IMR-90 (cell line): ENCODE measurements around the gene LRRC2. TPM values are rescaled to one million over a fixed set of nuclear protein-coding genes. Genes with fewer than 3 reads are reported as not detected.

Experiments used
- ATAC-seq: fragments of 200-7000 bp; cut with Tn5 transposase; 2 replicates; pipeline ENCODE4 v1.9.1; 2020; ENCODE audit warnings: low read depth, mild to moderate bottlenecking, moderate library complexity
- BruUV-seq: library from RNA; stranded (reverse); fragments of 400-500 nt; replicated peaks from 2 replicates; lab custom pipeline; 2021; lab: Mats Ljungman, UMichigan
- CTCF ChIA-PET: fragments of 300-600 bp; formaldehyde crosslinking; extraction: SDS; loops from one replicate; lab custom pipeline; 2021; ENCODE audit warnings: antibody characterized with exemption; lab: Yijun Ruan, JAX
- POLR2A ChIA-PET: fragments of 300-600 bp; sonication (Branson Sonifier 250); formaldehyde crosslinking; loops from one replicate; lab custom pipeline; 2022; ENCODE audit warnings: antibody characterized with exemption; ENCODE audit not compliant: unreplicated experiment; lab: Charles Lee
- DNase-seq: peaks from one replicate; pipeline ENCODE4 v3.0.0; 2013
- H2AFZ ChIP-seq: replicated peaks from 2 replicates; pipeline ENCODE3; 2013; ENCODE audit warnings: low read length, mild to moderate bottlenecking; ENCODE audit not compliant: poor library complexity
- H2AK5ac ChIP-seq: 2 replicates; pipeline ENCODE4 v1.6.1; 2013; ENCODE audit warnings: low read depth, low read length, inconsistent platforms
- H2AK9ac ChIP-seq: replicated peaks from 2 replicates; pipeline ENCODE3; 2013; ENCODE audit warnings: mild to moderate bottlenecking, low read depth, low read length, moderate library complexity; ENCODE audit not compliant: poor library complexity
- H2BK120ac ChIP-seq: 2 replicates; pipeline ENCODE4 v1.6.1; 2013; ENCODE audit warnings: low read depth, low read length, inconsistent platforms
- H2BK15ac ChIP-seq: 3 replicates; pipeline ENCODE4 v1.6.1; 2013; ENCODE audit warnings: low read depth, low read length, inconsistent platforms
- H2BK20ac ChIP-seq: 2 replicates; pipeline ENCODE4 v1.6.1; 2013; ENCODE audit warnings: low read depth, mild to moderate bottlenecking, inconsistent platforms, low read length, moderate library complexity
- H2BK5ac ChIP-seq: 2 replicates; pipeline ENCODE4 v1.6.1; 2013; ENCODE audit warnings: mild to moderate bottlenecking, low read depth, low read length, inconsistent platforms; ENCODE audit not compliant: poor library complexity, severe bottlenecking
- H3K14ac ChIP-seq: replicated peaks from 2 replicates; pipeline ENCODE4 v1.6.1; 2013; ENCODE audit warnings: low read depth, low read length, inconsistent platforms
- H3K18ac ChIP-seq: 2 replicates; pipeline ENCODE4 v1.6.1; 2013; ENCODE audit warnings: low read depth, low read length, control low read depth
- H3K23ac ChIP-seq: 2 replicates; pipeline ENCODE4 v1.6.1; 2013; ENCODE audit warnings: low read depth, low read length, inconsistent platforms
- H3K27ac ChIP-seq: 2 replicates; pipeline ENCODE4 v1.5.1; 2013; ENCODE audit warnings: mild to moderate bottlenecking, control low read depth, low read length; ENCODE audit not compliant: insufficient read depth
- H3K27me3 ChIP-seq: 2 replicates; pipeline ENCODE4 v1.6.1; 2013; ENCODE audit warnings: low read length; ENCODE audit not compliant: control insufficient read depth, insufficient read depth
- H3K36me3 ChIP-seq: 2 replicates; pipeline ENCODE4 v1.6.1; 2013; ENCODE audit warnings: low read length, mixed read lengths; ENCODE audit not compliant: control insufficient read depth, insufficient read depth
- H3K4ac ChIP-seq: 2 replicates; pipeline ENCODE4 v1.6.1; 2013; ENCODE audit warnings: low read depth, low read length, inconsistent platforms
- H3K4me1 ChIP-seq: 2 replicates; pipeline ENCODE4 v1.6.1; 2013; ENCODE audit warnings: low read length, mixed read lengths; ENCODE audit not compliant: control insufficient read depth, insufficient read depth
- H3K4me2 ChIP-seq: 2 replicates; pipeline ENCODE4 v1.6.1; 2013; ENCODE audit warnings: low read depth, mild to moderate bottlenecking, control low read depth, low read length, moderate library complexity
- H3K4me3 ChIP-seq: 2 replicates; pipeline ENCODE4 v1.5.1; 2013; ENCODE audit warnings: low read depth, mild to moderate bottlenecking, control low read depth, low read length, moderate library complexity; ENCODE audit not compliant: insufficient read depth
- H3K56ac ChIP-seq: 2 replicates; pipeline ENCODE4 v1.6.1; 2013; ENCODE audit warnings: low read length, inconsistent platforms; ENCODE audit not compliant: insufficient read depth; ENCODE audit errors: extremely low read depth
- H3K79me1 ChIP-seq, 2 experiments: 2 replicates each; pipeline ENCODE4 v1.6.1; 2013; ENCODE audit warnings: low read length in 2 of 2, inconsistent platforms in 1 of 2, low read depth in 1 of 2
- H3K9ac ChIP-seq: 2 replicates; pipeline ENCODE4 v1.6.1; 2013; ENCODE audit warnings: low read depth, low read length, control low read depth
- H3K9me1 ChIP-seq: 2 replicates; pipeline ENCODE4 v1.6.1; 2013; ENCODE audit warnings: low read length, inconsistent platforms; ENCODE audit not compliant: insufficient read depth
- H3K9me3 ChIP-seq: 2 replicates; pipeline ENCODE4 v1.6.1; 2013; ENCODE audit warnings: low read length; ENCODE audit not compliant: control insufficient read depth, insufficient read depth
- H4K20me1 ChIP-seq: 2 replicates; pipeline ENCODE4 v1.6.1; 2013; ENCODE audit warnings: low read length, inconsistent platforms; ENCODE audit not compliant: insufficient read depth
- H4K5ac ChIP-seq: 2 replicates; pipeline ENCODE4 v1.6.1; 2013; ENCODE audit warnings: mild to moderate bottlenecking, low read depth, low read length, control low read depth
- H4K8ac ChIP-seq, 2 experiments: 2 replicates each; pipeline ENCODE4 v1.6.1; 2013; ENCODE audit warnings: low read depth in 2 of 2, low read length in 2 of 2, control low read depth in 1 of 2, inconsistent platforms in 1 of 2
- H4K91ac ChIP-seq: 2 replicates; pipeline ENCODE4 v1.6.1; 2013; ENCODE audit warnings: low read depth, low read length, inconsistent platforms; ENCODE audit not compliant: insufficient read depth
- BHLHE40 ChIP-seq: fragments of 150-350 bp; IDR thresholded peaks from 2 replicates; pipeline ENCODE4 v1.6.1; 2016; ENCODE audit warnings: mild to moderate bottlenecking, low read depth, low read length
- CEBPB ChIP-seq: IDR thresholded peaks from 2 replicates; pipeline ENCODE4 v1.6.1; 2012; ENCODE audit warnings: low read depth, low read length, improper control_type of control experiment
- CHD1 ChIP-seq: IDR thresholded peaks from 2 replicates; pipeline ENCODE4 v1.6.1; 2012; ENCODE audit warnings: low read depth, low read length, improper control_type of control experiment
- CTCF ChIP-seq: conservative IDR thresholded peaks from 2 replicates; pipeline ENCODE4 v1.5.1; 2012; ENCODE audit warnings: mild to moderate bottlenecking, low read depth, low read length, improper control_type of control experiment
- MAFK ChIP-seq: IDR thresholded peaks from 2 replicates; pipeline ENCODE4 v1.6.1; 2012; ENCODE audit warnings: low read depth, low read length, improper control_type of control experiment
- MAZ ChIP-seq: IDR thresholded peaks from 2 replicates; pipeline ENCODE4 v1.6.1; 2012; ENCODE audit warnings: low read depth, mild to moderate bottlenecking, low read length, improper control_type of control experiment, moderate library complexity, borderline replicate concordance
- MXI1 ChIP-seq: IDR thresholded peaks from 2 replicates; pipeline ENCODE4 v1.6.1; 2012; ENCODE audit warnings: low read depth, mild to moderate bottlenecking, low read length, moderate library complexity, borderline replicate concordance
- NFE2L2 ChIP-seq: fragments of 150-350 bp; IDR thresholded peaks from 2 replicates; pipeline ENCODE4 v1.6.1; 2016; ENCODE audit warnings: low read depth, mild to moderate bottlenecking, low read length
- POLR2A ChIP-seq: IDR thresholded peaks from 2 replicates; pipeline ENCODE4 v1.6.1; 2012; ENCODE audit warnings: mild to moderate bottlenecking, low read depth, low read length
- RAD21 ChIP-seq: IDR thresholded peaks from 2 replicates; pipeline ENCODE4 v1.6.1; 2012; ENCODE audit warnings: low read length, improper control_type of control experiment
- RCOR1 ChIP-seq: IDR thresholded peaks from 2 replicates; pipeline ENCODE4 v1.6.1; 2012; ENCODE audit warnings: mild to moderate bottlenecking, low read length, improper control_type of control experiment; ENCODE audit not compliant: insufficient replicate concordance
- RFX5 ChIP-seq: IDR thresholded peaks from 2 replicates; pipeline ENCODE4 v1.8.0; 2012; ENCODE audit warnings: low read depth, mild to moderate bottlenecking, low read length, moderate library complexity
- SMC3 ChIP-seq: fragments of 150-350 bp; IDR thresholded peaks from 2 replicates; pipeline ENCODE4 v1.6.1; 2016; ENCODE audit warnings: low read depth, mild to moderate bottlenecking, antibody characterized with exemption, low read length, moderate library complexity
- USF2 ChIP-seq: fragments of 150-350 bp; IDR thresholded peaks from 2 replicates; pipeline ENCODE4 v1.6.1; 2017; ENCODE audit warnings: mild to moderate bottlenecking, antibody characterized with exemption, low read length, low read depth
- WGBS, 2 experiments: methylation state at CpG; one replicate each; pipeline versions ENCODE4 v1.1.5 to v1.1.7; 2013; ENCODE audit warnings: missing lambda C conversion rate in 2 of 2; ENCODE audit not compliant: insufficient read length in 1 of 2; ENCODE audit errors: extremely low coverage in 2 of 2; 5-methylcytosine and 5-hydroxymethylcytosine counted together
- dilution Hi-C: fragments of 300-500 bp; cut with HindIII; formaldehyde crosslinking; loops from one replicate; pipeline ENCODE4 v1.14.3; 2018; ENCODE audit warnings: low sequenced_read_pairs; ENCODE audit not compliant: unreplicated experiment
- in situ Hi-C: fragments of 300-500 bp; cut with MboI; formaldehyde crosslinking; loops from 3 replicates; pipeline ENCODE4 v1.14.3; 2019; ENCODE audit warnings: low sequenced_read_pairs, inconsistent platforms, mixed read lengths
- intact Hi-C: fragments of 100-400 bp; cut with micrococcal nuclease; formaldehyde crosslinking; loops from 2 replicates; pipeline ENCODE4 v1.10.0; 2022
- polyA plus RNA-seq, 3 experiments: library from polyadenylated mRNA; depleted of rRNA; stranded (reverse); fragments of >200 nt; gene quantifications; 2 replicates each; pipeline ENCODE4 v1.2.3, GENCODE V29; 2012; ENCODE audit warnings: low replicate concordance in 1 of 3
- total RNA-seq: library from RNA; depleted of rRNA; stranded (reverse); fragments of >200 nt; gene quantifications from 2 replicates; pipeline ENCODE4 v1.2.3, GENCODE V29; 2012

LRRC2 gene
- total and polyA plus RNA-seq, 2 of the 4 experiments (the other 2 are of a cell fraction) = 2.9 to 4.1 TPM

GRCh38 chr3:46488735-46489361 is 77.3 kb downstream of the LRRC2 start:
- Histone ChIP-seq H3K9me1 (peaks cover 9% of the 10 kb centered on the region), H3K4ac (peak overlapping the region; percentile 99), H2BK5ac (peak overlapping the region; percentile 99), H4K5ac (peak overlapping the region; percentile 89), H3K27me3 (no peaks in the 10 kb centered on the region), H3K4me1 (peaks cover 15% of the 10 kb centered on the region), H3K23ac (peak overlapping the region; percentile 99), H4K91ac (peak overlapping the region; percentile 99), H4K20me1 (no peaks in the 10 kb centered on the region), H2BK120ac (peak overlapping the region; percentile 100), H2BK15ac (peak overlapping the region; percentile 90; the same call in 2 of the 3 replicates), H3K79me1 (no peaks in the 10 kb centered on the region), H3K27ac (peak overlapping the region; percentile 74), H3K56ac (peak overlapping the region; percentile 80; the same call in 1 of the 2 replicates), H2BK20ac (peak overlapping the region; percentile 100), H3K4me2 (no peak overlapping the region), H3K4me3 (no peak overlapping the region), H2AK5ac (peak overlapping the region; percentile 89), H3K14ac (peak overlapping the region; percentile 98), H2AK9ac (peak overlapping the region; percentile 91), H2AFZ (peak overlapping the region; percentile 55), H4K8ac (peak overlapping the region; percentile 96 to 98), H3K9me3 (no peaks in the 10 kb centered on the region), H3K9ac (peak overlapping the region; percentile 50; the same call in 1 of the 2 replicates), H3K18ac (peak overlapping the region; percentile 74), H3K36me3 (no peaks in the 10 kb centered on the region)
- ChIA-PET POLR2A (interaction anchor here (0.5 kb wide), 1 partner anchor 140 kb away, joined by 13 read pairs; no protein-coding TSS in a partner anchor), CTCF (interaction anchor here (0.5 to 3.3 kb wide), 43 partner anchors 10 to 905 kb away, joined by 3 to 49 read pairs (median 3); no protein-coding TSS in a partner anchor)
- dilution Hi-C loops (no loop called here), in situ Hi-C loops (loop anchor here (5.0 to 25.0 kb wide), 2 partner anchors 143 to 398 kb away; partner anchors contain the start of gene PTH1R), intact Hi-C loops (loop anchor here (1.0 to 5.0 kb wide), 4 partner anchors 69 to 418 kb away; no protein-coding TSS in a partner anchor)
- DNase-seq (peak; percentile 87), ATAC-seq (peak; percentile 92)
- WGBS, 2 experiments = 13% methylated on average over 9 of the region's 26 CpGs; no CpG with 5 or more reads in 1 of the 2 experiments
- no TSS peak for BruUV-seq
- peak; percentile 16; the same call in 1 of the 2 replicates for TF ChIP-seq MAZ
- TF ChIP-seq CTCF = peak; percentile 100
- no peak for TF ChIP-seq MXI1
- TF ChIP-seq NFE2L2 = no peak
- TF ChIP-seq RCOR1 = peak; percentile 93
- no peak for TF ChIP-seq RFX5
- 0 out of 2 replicates have a peak, but pooled peaks have one; percentile 7 for TF ChIP-seq USF2
- peak; percentile 63; the same call in 1 of the 2 replicates for TF ChIP-seq BHLHE40
- no peak; the same call in 1 of the 2 replicates for TF ChIP-seq POLR2A
- TF ChIP-seq MAFK = peak; percentile 48
- peak; percentile 100 for TF ChIP-seq RAD21
- no peak; the same call in 1 of the 2 replicates for TF ChIP-seq CHD1
- TF ChIP-seq SMC3 = peak; percentile 99
- no peak for TF ChIP-seq CEBPB
